Measurements from ENCODE around the gene OR11H1. TPM values are rescaled to one million over a fixed set of nuclear protein-coding genes. Genes with fewer than 3 reads are reported as not detected.
"Not testable (repeated sequence)": the region's sequence is repeated elsewhere in the genome, so short reads cannot be mapped to it uniquely, and the experiment has no call there.

The OR11H1 gene, protein sequence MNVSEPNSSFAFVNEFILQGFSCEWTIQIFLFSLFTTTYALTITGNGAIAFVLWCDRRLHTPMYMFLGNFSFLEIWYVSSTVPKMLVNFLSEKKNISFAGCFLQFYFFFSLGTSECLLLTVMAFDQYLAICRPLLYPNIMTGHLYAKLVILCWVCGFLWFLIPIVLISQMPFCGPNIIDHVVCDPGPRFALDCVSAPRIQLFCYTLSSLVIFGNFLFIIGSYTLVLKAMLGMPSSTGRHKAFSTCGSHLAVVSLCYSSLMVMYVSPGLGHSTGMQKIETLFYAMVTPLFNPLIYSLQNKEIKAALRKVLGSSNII
- not detected for total RNA-seq

DNA sequence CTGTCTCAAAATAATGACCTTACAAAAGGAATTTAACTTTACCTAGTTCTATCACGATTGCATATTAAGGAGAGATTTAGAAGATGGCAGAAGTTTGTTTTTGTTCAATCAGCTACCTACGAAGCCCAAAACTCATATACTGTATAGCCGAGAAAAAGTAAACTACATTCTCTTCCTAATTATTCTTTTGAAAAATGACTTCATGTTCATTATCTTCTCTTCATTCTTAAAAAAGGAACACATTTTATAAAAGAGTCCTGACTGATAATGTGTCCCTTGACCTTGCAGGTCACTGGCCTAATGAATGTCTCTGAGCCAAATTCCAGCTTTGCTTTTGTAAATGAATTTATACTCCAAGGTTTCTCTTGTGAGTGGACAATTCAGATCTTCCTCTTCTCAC lies at the start of gene OR11H1:
TSS of gene OR11H1 (plus strand) at position 301 of the 400 bp plus-strand sequence. CDS start at position 301, 0 bp downstream.
- H3K27me3 ChIP-seq; H3K4me1 ChIP-seq; H3K9me3 ChIP-seq; H3K4me3 ChIP-seq; DNase-seq; H3K36me3 ChIP-seq; H3K27ac ChIP-seq; ATAC-seq (ENCODE audit: low FRiP score in 2 of 2): not testable (repeated sequence)
- WGBS, 2 donors: no CpG with 5 or more reads among the region's 3 CpGs

GRCh38 chr22:15509967-15510366 lies 18.0 kb upstream of the OR11H1 start:
- not testable (repeated sequence) for H3K27ac ChIP-seq; ATAC-seq (ENCODE audit: low FRiP score in 2 of 2); H3K27me3 ChIP-seq; H3K36me3 ChIP-seq; H3K9me3 ChIP-seq; H3K4me3 ChIP-seq; H3K4me1 ChIP-seq
- DNase-seq: peak in 1 of 2 donors; percentile 49
- 70% methylated on average over 4 of the region's 30 CpGs; no CpG with 5 or more reads in 1 of the 2 donors for WGBS, 2 donors

GRCh38 chr22:15515896-15516295 lies 12.1 kb upstream of the OR11H1 start:
- not testable (repeated sequence) for ATAC-seq (ENCODE audit: low FRiP score in 2 of 2); H3K27ac ChIP-seq; H3K9me3 ChIP-seq; H3K4me3 ChIP-seq; H3K27me3 ChIP-seq; H3K36me3 ChIP-seq; H3K4me1 ChIP-seq
- peak in 1 of 2 donors; percentile 20 for DNase-seq
- 84% methylated on average over 8 of the region's 9 CpGs; no CpG with 5 or more reads in 1 of the 2 donors for WGBS, 2 donors

- H3K9me3 ChIP-seq, H3K27ac ChIP-seq, H3K27me3 ChIP-seq, H3K4me1 ChIP-seq, H3K36me3 ChIP-seq, H3K4me3 ChIP-seq: not testable (repeated sequence)
- ATAC-seq (ENCODE audit: low FRiP score in 2 of 2): peak; percentile 70 to 88
- DNase-seq: peak; percentile 8 to 55
- 63 to 72% methylated on average over 15 to 23 of the region's 31 CpGs for WGBS, 2 donors
Measured at GRCh38 chr22:15553767-15554166, 25.8 kb downstream of the OR11H1 start.

GRCh38 chr22:15563461-15563860 lies 35.5 kb downstream of the OR11H1 start:
- H3K27me3 ChIP-seq, H3K9me3 ChIP-seq, H3K27ac ChIP-seq, DNase-seq, H3K4me3 ChIP-seq, H3K36me3 ChIP-seq, H3K4me1 ChIP-seq: not testable (repeated sequence)
- WGBS, 2 donors: 93 to 97% methylated on average over 4 of the region's 10 CpGs
- peak; percentile 43 to 70 for ATAC-seq (ENCODE audit: low FRiP score in 2 of 2)

DNA sequence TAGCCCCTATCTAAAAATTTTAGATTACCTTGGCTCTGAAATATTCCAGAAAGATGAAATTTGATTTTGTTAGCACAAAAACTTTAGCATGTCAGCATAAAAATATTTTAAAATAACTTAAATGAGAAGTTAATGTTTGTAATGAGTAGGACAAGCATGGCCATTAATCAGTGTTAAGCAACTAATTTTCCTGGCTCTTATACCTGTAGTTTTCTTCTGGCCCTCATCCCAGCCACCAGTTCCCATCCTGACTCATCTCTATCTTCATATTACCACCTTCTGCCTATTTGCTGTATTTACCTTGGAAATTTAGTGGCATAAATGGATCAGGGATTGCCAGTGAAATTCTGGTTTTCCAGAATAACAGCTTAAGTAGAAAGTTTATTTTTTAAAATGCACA lies 37.1 kb downstream of the OR11H1 start:
- not testable (repeated sequence) for H3K4me3 ChIP-seq; DNase-seq; ATAC-seq (ENCODE audit: low FRiP score in 2 of 2); H3K27ac ChIP-seq; H3K4me1 ChIP-seq; H3K9me3 ChIP-seq; H3K27me3 ChIP-seq; H3K36me3 ChIP-seq

Other genes starting within 250 kb of the OR11H1 start
- gene POTEH, start 161.8 kb downstream of the OR11H1 start, total RNA-seq: not detected

Measured in upper lobe of left lung (tissue), 6 donors.